Thoracic aorta (tissue), 2 donors: ENCODE data around the gene FMNL2. TPM values are rescaled to one million over a fixed set of nuclear protein-coding genes. Genes with fewer than 3 reads are reported as not detected.

ENCODE experiments used
- ATAC-seq: fragments of 150-250 bp; one replicate; pipeline ENCODE4 v1.8.0; 2017; ENCODE audit warnings: low read depth; ENCODE audit not compliant: insufficient number of reproducible peaks, low FRiP score
- DNase-seq: peaks from one replicate; pipeline ENCODE4 v3.0.0-alpha.2; 2020; ENCODE audit warnings: low spot score
- H3K27ac ChIP-seq, 2 donors: fragments of 200-600 bp; sonication (generic); 1 replicate in 1 of 2; 2 replicates in 1 of 2; pipeline ENCODE4 v1.5.1; 2016; ENCODE audit warnings: mild to moderate bottlenecking in 2 of 2, moderate library complexity in 2 of 2
- H3K27me3 ChIP-seq: fragments of 200-600 bp; sonication (generic); replicated peaks from 2 replicates; pipeline ENCODE4 v1.6.0; 2016; ENCODE audit warnings: mild to moderate bottlenecking; ENCODE audit not compliant: insufficient read depth
- H3K36me3 ChIP-seq: fragments of 200-600 bp; sonication (generic); one replicate; pipeline ENCODE4 v1.5.1; 2016
- H3K4me1 ChIP-seq, 2 donors: fragments of 200-600 bp; sonication (generic); 1 replicate in 1 of 2; 2 replicates in 1 of 2; pipeline versions ENCODE4 v1.5.1 to v1.6.0; 2016; ENCODE audit warnings: low read depth in 2 of 2, mild to moderate bottlenecking in 1 of 2; ENCODE audit not compliant: control insufficient read depth in 1 of 2
- H3K4me3 ChIP-seq: fragments of 200-600 bp; sonication (generic); 2 replicates; pipeline ENCODE4 v1.5.1; 2016; ENCODE audit warnings: mild to moderate bottlenecking
- H3K9me3 ChIP-seq: fragments of 200-600 bp; sonication (generic); 2 replicates; pipeline ENCODE4 v1.5.1; 2016
- CTCF ChIP-seq: fragments of 200-600 bp; sonication (generic); IDR thresholded peaks from one replicate; pipeline ENCODE4 v1.5.1; 2019; ENCODE audit warnings: antibody characterized with exemption
- total RNA-seq, 2 donors: library from RNA; depleted of rRNA; stranded (reverse); fragments of >200 nt; gene quantifications; one replicate each; pipeline versions ENCODE4 v1.1.0 to v1.2.3, GENCODE V29; 2016

Gene FMNL2
- total RNA-seq, 2 donors from 2014 or later: 30.6 to 87.0 TPM

- Histone ChIP-seq H3K27ac (no peak overlapping the region), H3K36me3 (no peaks in the 10 kb centered on the region), H3K9me3 (no peaks in the 10 kb centered on the region), H3K4me1 (peaks cover 6 to 46% of the 10 kb centered on the region in 2 donors), H3K27me3 (no peaks in the 10 kb centered on the region), H3K4me3 (no peak overlapping the region)
- ATAC-seq (no peak), DNase-seq (no peak)
- TF ChIP-seq CTCF: no peak
Observed at GRCh38 chr2:152577579-152577978, 242.6 kb downstream of the FMNL2 start.

GRCh38 chr2:152578573-152578972 is 243.6 kb downstream of the FMNL2 start:
- no peak for DNase-seq
- TF ChIP-seq CTCF: no peak
- H3K27ac ChIP-seq: no peak overlapping the region

GRCh38 chr2:152580714-152581113 is 245.7 kb downstream of the FMNL2 start:
- Histone ChIP-seq H3K9me3 (no peaks in the 10 kb centered on the region), H3K27me3 (no peaks in the 10 kb centered on the region), H3K36me3 (no peaks in the 10 kb centered on the region), H3K4me1 (peaks cover 14 to 68% of the 10 kb centered on the region in 2 donors), H3K4me3 (no peak overlapping the region), H3K27ac (peak overlapping the region in 1 of 2 donors; percentile 19)
- no peak for TF ChIP-seq CTCF
- no peak for DNase-seq
- no peak for ATAC-seq

More at GRCh38 chr2:152578573-152578972, 243.6 kb downstream of the FMNL2 start:
- Histone ChIP-seq H3K9me3 (no peaks in the 10 kb centered on the region), H3K4me1 (peaks cover 6 to 48% of the 10 kb centered on the region in 2 donors), H3K4me3 (no peak overlapping the region), H3K36me3 (no peaks in the 10 kb centered on the region), H3K27me3 (no peaks in the 10 kb centered on the region)
- no peak for ATAC-seq

GRCh38 chr2:152581360-152581759 is 246.4 kb downstream of the FMNL2 start:
- Histone ChIP-seq H3K36me3 (no peaks in the 10 kb centered on the region), H3K27ac (peak overlapping the region in 1 of 2 donors; percentile 3), H3K27me3 (no peaks in the 10 kb centered on the region), H3K4me1 (peaks cover 18 to 74% of the 10 kb centered on the region in 2 donors), H3K4me3 (no peak overlapping the region), H3K9me3 (no peaks in the 10 kb centered on the region)
- DNase-seq (no peak), ATAC-seq (no peak)
- TF ChIP-seq CTCF: no peak

- Histone ChIP-seq H3K9me3 (no peaks in the 10 kb centered on the region), H3K4me3 (no peak overlapping the region), H3K27me3 (no peaks in the 10 kb centered on the region), H3K27ac (no peak overlapping the region), H3K36me3 (no peaks in the 10 kb centered on the region), H3K4me1 (peaks cover 20 to 76% of the 10 kb centered on the region in 2 donors)
- DNase-seq (no peak), ATAC-seq (no peak)
- no peak for TF ChIP-seq CTCF
Observed at GRCh38 chr2:152582081-152582480, 247.1 kb downstream of the FMNL2 start.
